ENCODE measurements around the gene FCF1.

FCF1 gene

GRCh38 chr14:74682169-74682952, 30.6 kb upstream of the FCF1 start:
- Histone ChIP-seq H3K4me1 (ENCODE audit: control insufficient read depth, insufficient read depth, low read length) (no peaks in the 10 kb centered on the region), H3K4me3 (ENCODE audit: low read depth, low read length) (no peak overlapping the region), H3K27ac (ENCODE audit: extremely low read depth, low read depth, low read length) (no peak overlapping the region), H3K9me3 (ENCODE audit: control insufficient read depth, insufficient read depth, low read depth, low read length) (no peaks in the 10 kb centered on the region), H3K36me3 (ENCODE audit: control insufficient read depth in 2 of 2, insufficient read depth in 1 of 2, low read length in 2 of 2) (peaks cover 33 to 58% of the 10 kb centered on the region in 2 experiments)
- ChIA-PET CTCF (no interaction called here), POLR2A (no interaction called here)
- TF ChIP-seq WT1 (tag by site-specific recombination; IDR thresholded peaks at IDR 0.05) (peak; percentile 60; the same call in 1 of the 2 replicates), ZNF785 (tag by site-specific recombination; IDR thresholded peaks at IDR 0.05) (no peak)

- no peak overlapping the region for H3K27ac ChIP-seq (ENCODE audit: extremely low read depth, low read depth, low read length)
- no peak for TF ChIP-seq ZNF133 (tag by site-specific recombination; IDR thresholded peaks at IDR 0.05)
- TF ChIP-seq ZBTB1 (tag by site-specific recombination; IDR thresholded peaks at IDR 0.05), result no peak
- no peaks in the 10 kb centered on the region for H3K4me1 ChIP-seq (ENCODE audit: control insufficient read depth, insufficient read depth, low read length)
- CTCF ChIA-PET, result interaction anchor here (1.0 kb wide), 1 partner anchor 81 kb away, joined by 4 read pairs; no protein-coding TSS in a partner anchor
- H3K9me3 ChIP-seq (ENCODE audit: control insufficient read depth, insufficient read depth, low read depth, low read length), result no peaks in the 10 kb centered on the region
- POLR2A ChIA-PET, result no interaction called here
- no peak overlapping the region for H3K4me3 ChIP-seq (ENCODE audit: low read depth, low read length)
- H3K36me3 ChIP-seq (ENCODE audit: control insufficient read depth in 2 of 2, insufficient read depth in 1 of 2, low read length in 2 of 2), result peaks cover 27 to 65% of the 10 kb centered on the region in 2 experiments
Measured at GRCh38 chr14:74683406-74683805, 29.5 kb upstream of the FCF1 start.

GRCh38 chr14:74684434-74684833, 28.5 kb upstream of the FCF1 start:
- H3K4me1 ChIP-seq (ENCODE audit: control insufficient read depth, insufficient read depth, low read length), result no peaks in the 10 kb centered on the region
- H3K4me3 ChIP-seq (ENCODE audit: low read depth, low read length), result no peak overlapping the region
- TF ChIP-seq ZNF23 (tag by site-specific recombination; IDR thresholded peaks at IDR 0.05; ENCODE audit: borderline replicate concordance), result no peak
- no peak for TF ChIP-seq GLIS1 (tag by site-specific recombination; IDR thresholded peaks at IDR 0.05)
- TF ChIP-seq ZNF133 (tag by site-specific recombination; IDR thresholded peaks at IDR 0.05), result no peak
- TF ChIP-seq ZNF660 (tag by site-specific recombination; IDR thresholded peaks at IDR 0.05), result no peak
- TF ChIP-seq ZNF394 (tag by site-specific recombination; IDR thresholded peaks at IDR 0.05; ENCODE audit: borderline replicate concordance), result no peak
- TF ChIP-seq ZBTB21 (tag by site-specific recombination; IDR thresholded peaks at IDR 0.05), result no peak
- no peak for TF ChIP-seq HIC1 (tag by site-specific recombination; IDR thresholded peaks at IDR 0.05)
- TF ChIP-seq ZNF155 (tag by site-specific recombination; IDR thresholded peaks at IDR 0.05), result no peak
- no peak for TF ChIP-seq BCL11A (tag by site-specific recombination; IDR thresholded peaks at IDR 0.05; ENCODE audit: low read depth)
- TF ChIP-seq ZEB2 (tag by site-specific recombination; IDR thresholded peaks at IDR 0.05), result no peak
- no peak for TF ChIP-seq PRDM1 (tag by site-specific recombination; IDR thresholded peaks at IDR 0.05)
- no peak overlapping the region for H3K27ac ChIP-seq (ENCODE audit: extremely low read depth, low read depth, low read length)
- ChIA-PET CTCF (interaction anchor here (1.0 kb wide), 1 partner anchor 82 kb away, joined by 4 read pairs; no protein-coding TSS in a partner anchor), POLR2A (no interaction called here)
- peaks cover 21 to 69% of the 10 kb centered on the region in 2 experiments for H3K36me3 ChIP-seq (ENCODE audit: control insufficient read depth in 2 of 2, insufficient read depth in 1 of 2, low read length in 2 of 2)
- no peaks in the 10 kb centered on the region for H3K9me3 ChIP-seq (ENCODE audit: control insufficient read depth, insufficient read depth, low read depth, low read length)

GRCh38 chr14:74685056-74685455, 27.9 kb upstream of the FCF1 start:
- CTCF ChIA-PET, result interaction anchor here (1.3 kb wide), 1 partner anchor 72 kb away, joined by 3 read pairs; the partner anchor contains the start of gene LTBP2
- peaks cover 25 to 72% of the 10 kb centered on the region in 2 experiments for H3K36me3 ChIP-seq (ENCODE audit: control insufficient read depth in 2 of 2, insufficient read depth in 1 of 2, low read length in 2 of 2)
- no peak for TF ChIP-seq ZBTB44 (tag by site-specific recombination; IDR thresholded peaks at IDR 0.05)
- TF ChIP-seq ZNF677 (tag by site-specific recombination; IDR thresholded peaks at IDR 0.05), result no peak
- TF ChIP-seq KLF7 (tag by site-specific recombination; IDR thresholded peaks at IDR 0.05; ENCODE audit: borderline replicate concordance), result no peak
- no peak for TF ChIP-seq ZNF514 (tag by site-specific recombination; IDR thresholded peaks at IDR 0.05)
- TF ChIP-seq KLF9 (tag by site-specific recombination; IDR thresholded peaks at IDR 0.05; ENCODE audit: low read depth), result no peak
- TF ChIP-seq ZNF571 (tag by site-specific recombination; IDR thresholded peaks at IDR 0.05), result no peak
- TF ChIP-seq ZNF416 (tag by site-specific recombination; IDR thresholded peaks at IDR 0.05), result no peak
- no peak for TF ChIP-seq PRDM1 (tag by site-specific recombination; IDR thresholded peaks at IDR 0.05)
- no peak for TF ChIP-seq KLF1 (tag by site-specific recombination; IDR thresholded peaks at IDR 0.05)
- no peak for TF ChIP-seq ZNF239 (tag by site-specific recombination; IDR thresholded peaks at IDR 0.05)
- TF ChIP-seq ZNF37A (tag by site-specific recombination; IDR thresholded peaks at IDR 0.05), result no peak
- TF ChIP-seq OVOL3 (tag by site-specific recombination; IDR thresholded peaks at IDR 0.05), result no peak
- no peak for TF ChIP-seq ZNF354C (tag by site-specific recombination; IDR thresholded peaks at IDR 0.05; ENCODE audit: borderline replicate concordance, low read depth)

More at GRCh38 chr14:74685056-74685455, 27.9 kb upstream of the FCF1 start:
- POLR2A ChIA-PET, result no interaction called here
- Histone ChIP-seq H3K4me3 (ENCODE audit: low read depth, low read length) (no peak overlapping the region), H3K27ac (ENCODE audit: extremely low read depth, low read depth, low read length) (no peak overlapping the region), H3K9me3 (ENCODE audit: control insufficient read depth, insufficient read depth, low read depth, low read length) (no peaks in the 10 kb centered on the region), H3K4me1 (ENCODE audit: control insufficient read depth, insufficient read depth, low read length) (no peaks in the 10 kb centered on the region)
